GM12878 (cell line): ENCODE results near the gene MUC20. TPM values are rescaled to one million over a fixed set of nuclear protein-coding genes. Genes with fewer than 3 reads are reported as not detected.
"Not testable (repeated sequence)": the region's sequence is repeated elsewhere in the genome, so short reads cannot be mapped to it uniquely, and the experiment has no call there.

Source experiments
- ATAC-seq: fragments of 200-7000 bp; cut with Tn5 transposase; 3 replicates; pipeline ENCODE4 v1.9.1; 2020; ENCODE audit warnings: mild to moderate bottlenecking, moderate library complexity
- BruUV-seq: library from RNA; stranded (reverse); fragments of 400-500 nt; replicated peaks from 2 replicates; lab custom pipeline; 2021; lab: Mats Ljungman, UMichigan
- CTCF ChIA-PET: fragments of 300-600 bp; sonication (Branson Sonifier 250); formaldehyde crosslinking; extraction: SDS; loops from one replicate; lab custom pipeline; 2021; ENCODE audit warnings: inconsistent platforms; lab: Yijun Ruan, JAX
- POLR2A ChIA-PET: fragments of 350-600 bp; formaldehyde crosslinking; extraction: SDS; loops from one replicate; lab custom pipeline; 2021; ENCODE audit warnings: inconsistent platforms; lab: Charles Lee
- RAD21 ChIA-PET: fragments of 300-600 bp; sonication (Branson Sonifier 250); formaldehyde crosslinking; loops from one replicate; lab custom pipeline; 2023; ENCODE audit warnings: antibody characterized with exemption; ENCODE audit not compliant: unreplicated experiment; lab: Charles Lee
- SMC1A ChIA-PET: fragments of 300-600 bp; sonication (Branson Sonifier 250); formaldehyde crosslinking; loops from one replicate; lab custom pipeline; 2023; ENCODE audit not compliant: unreplicated experiment, uncharacterized antibody; lab: Charles Lee
- DNase-seq: peaks from one replicate; pipeline ENCODE4 v3.0.0-alpha.2; 2011; ENCODE audit warnings: low read depth, low spot score
- FAIRE-seq: peaks from 3 replicates; lab custom pipeline; 2011; peaks lifted over from hg19 to GRCh38; lab: Jason Lieb, UNC
- H2AFZ ChIP-seq: 2 replicates; pipeline ENCODE4 v1.6.0; 2011; ENCODE audit warnings: low read depth, low read length, control low read depth; ENCODE audit not compliant: control insufficient read depth
- H3K27ac ChIP-seq: 2 replicates; pipeline ENCODE4 v1.5.1; 2011; ENCODE audit warnings: control low read depth; ENCODE audit not compliant: control insufficient read depth, insufficient read depth
- H3K27me3 ChIP-seq, 2 experiments: replicated peaks in 1 of 2; 2 replicates each; pipeline versions ENCODE4 v1.6.0 to v1.6.1; 2011; ENCODE audit warnings: low read length in 1 of 2; ENCODE audit not compliant: control insufficient read depth in 2 of 2, insufficient read depth in 2 of 2
- H3K36me3 ChIP-seq, 2 experiments: 2 replicates each; pipeline ENCODE4 v1.5.1; 2011; ENCODE audit warnings: low read length in 1 of 2; ENCODE audit not compliant: control insufficient read depth in 2 of 2, insufficient read depth in 2 of 2
- H3K4me1 ChIP-seq: 2 replicates; pipeline ENCODE4 v1.6.1; 2011; ENCODE audit warnings: mild to moderate bottlenecking, low read length, moderate library complexity, mixed read lengths; ENCODE audit not compliant: control insufficient read depth, insufficient read depth
- H3K4me2 ChIP-seq: 2 replicates; pipeline ENCODE4 v1.6.0; 2011; ENCODE audit warnings: control low read depth; ENCODE audit not compliant: control insufficient read depth, insufficient read depth
- H3K4me3 ChIP-seq: fragments of 200-600 bp; sonication (generic); 2 replicates; pipeline ENCODE4 v1.5.1; 2016
- H3K79me2 ChIP-seq: 2 replicates; pipeline ENCODE4 v1.6.0; 2011; ENCODE audit warnings: low read length; ENCODE audit not compliant: control insufficient read depth, insufficient read depth
- H3K9ac ChIP-seq: 2 replicates; pipeline ENCODE4 v1.8.0; 2011; ENCODE audit warnings: low read length, control low read depth, mixed read lengths; ENCODE audit not compliant: control insufficient read depth, insufficient read depth
- H3K9me3 ChIP-seq: replicated peaks from 3 replicates; pipeline ENCODE4 v1.5.1; 2011; ENCODE audit warnings: mild to moderate bottlenecking, low read length; ENCODE audit not compliant: control insufficient read depth, insufficient read depth
- H4K20me1 ChIP-seq: 2 replicates; pipeline ENCODE4 v1.6.0; 2011; ENCODE audit not compliant: control insufficient read depth, insufficient read depth
- JUNB ChIP-seq: IDR thresholded peaks from 2 replicates; pipeline ENCODE4 v1.6.1; 2016; ENCODE audit warnings: antibody characterized with exemption, mild to moderate bottlenecking
- ZBTB40 ChIP-seq: fragments of 450-650 bp; IDR thresholded peaks from 2 replicates; pipeline ENCODE4 v1.6.1; 2016; ENCODE audit warnings: mild to moderate bottlenecking, moderate library complexity, borderline replicate concordance
- ZNF24 ChIP-seq: fragments of 450-650 bp; IDR thresholded peaks from 2 replicates; pipeline ENCODE4 v1.6.1; 2017; ENCODE audit warnings: antibody characterized with exemption, mild to moderate bottlenecking
- ZNF687 ChIP-seq: fragments of 450-650 bp; IDR thresholded peaks from 2 replicates; pipeline ENCODE4 v1.6.1; 2017; ENCODE audit warnings: mild to moderate bottlenecking, moderate library complexity
- WGBS: methylation state at CpG from one replicate; pipeline ENCODE4 v1.1.6; 2016; ENCODE audit warnings: low lambda C conversion rate; ENCODE audit not compliant: insufficient replicate concordance, insufficient coverage; ENCODE audit errors: missing lambda C conversion rate; 5-methylcytosine and 5-hydroxymethylcytosine counted together
- in situ Hi-C: fragments of 300-500 bp; cut with MboI; formaldehyde crosslinking; loops from 9 replicates; pipeline ENCODE4 v1.14.3; 2018; ENCODE audit warnings: mixed read lengths
- intact Hi-C: fragments of 100-400 bp; cut with micrococcal nuclease; formaldehyde crosslinking; loops from one replicate; pipeline ENCODE4 v1.14.2; 2022; ENCODE audit not compliant: unreplicated experiment
- polyA plus RNA-seq, 11 experiments: library from polyadenylated mRNA; depleted of rRNA in 4 of 11; unstranded in 6 of 11; stranded (reverse) in 5 of 11; fragments of >200 nt; fragmentation: Nextera tagmentation in 4 of 11; fragmentation: Illumina TruSeq in 1 of 11; extraction: Ambion mirVana in 4 of 11; extraction: Trizol in 1 of 11; gene quantifications; 1 replicate in 1 of 11; 2 replicates in 10 of 11; pipeline versions ENCODE4 v1.2.1 to v1.2.3, GENCODE V29; 2011 to 2016; ENCODE audit warnings: inconsistent platforms in 2 of 11, missing spikeins in 2 of 11, low read depth in 1 of 11
- total RNA-seq, 4 experiments: library from RNA; depleted of rRNA in 3 of 4; stranded (reverse); fragments of >200 nt in 3 of 4; fragmentation: Illumina TruSeq in 1 of 4; extraction: Trizol in 1 of 4; gene quantifications; 2 replicates each; pipeline versions ENCODE4 v1.2.1 to v1.2.3, GENCODE V29; 2013 to 2021

Gene MUC20
- total and polyA plus RNA-seq, 10 of the 15 experiments (the other 5 are each of a cell fraction or from before 2014, with no cell fraction given) = 0.04 to 0.46 (median 0.17) TPM; not detected in 3

- DNase-seq, BruUV-seq, RAD21 ChIA-PET, H3K27ac ChIP-seq, H3K4me3 ChIP-seq, H3K27me3 ChIP-seq, H3K9ac ChIP-seq, H3K4me2 ChIP-seq, H2AFZ ChIP-seq, H3K36me3 ChIP-seq, intact Hi-C loops, H3K4me1 ChIP-seq, POLR2A ChIA-PET, ATAC-seq, H3K9me3 ChIP-seq, SMC1A ChIA-PET, FAIRE-seq, H3K79me2 ChIP-seq, H4K20me1 ChIP-seq: not testable (repeated sequence)
- 52% methylated on average over 5 of the region's 5 CpGs for WGBS
- CTCF ChIA-PET = interaction anchor here (0.7 kb wide), 1 partner anchor 1533 kb away, joined by 3 read pairs; no protein-coding TSS in a partner anchor
- in situ Hi-C loops = loop anchor here (5.0 kb wide), 1 partner anchor 111 kb away; no protein-coding TSS in a partner anchor
These were observed 8.0 kb downstream of the MUC20 start for GRCh38 chr3:195728789-195729188.

- intact Hi-C loops (no loop called here), in situ Hi-C loops (loop anchor here (5.0 kb wide), 1 partner anchor 112 kb away; no protein-coding TSS in a partner anchor)
- Histone ChIP-seq H4K20me1 (no peaks in the 10 kb centered on the region), H3K4me3 (no peak overlapping the region), H3K9me3 (no peaks in the 10 kb centered on the region), H3K4me1 (no peaks in the 10 kb centered on the region), H3K27ac (no peak overlapping the region), H3K9ac (no peak overlapping the region), H2AFZ (no peak overlapping the region), H3K79me2 (no peaks in the 10 kb centered on the region), H3K36me3 (no peaks in the 10 kb centered on the region), H3K27me3 (no peaks in the 10 kb centered on the region), H3K4me2 (no peak overlapping the region)
- no peak for DNase-seq
- RAD21 ChIA-PET = no interaction called here
- SMC1A ChIA-PET = interaction anchor here (0.9 kb wide), 1 partner anchor 121 kb away, joined by 3 read pairs; no protein-coding TSS in a partner anchor
- no TSS peak for BruUV-seq
- ATAC-seq = no peak
- POLR2A ChIA-PET = interaction anchor here (0.6 kb wide), 2 partner anchors 12 to 868 kb away, joined by 3 to 5 read pairs; no protein-coding TSS in a partner anchor
- CTCF ChIA-PET = no interaction called here
- 51% methylated on average over 18 of the region's 18 CpGs for WGBS
- no peak for FAIRE-seq
- TF ChIP-seq JUNB = no peak
- no peak for TF ChIP-seq ZBTB40
- TF ChIP-seq ZNF687 = no peak
- TF ChIP-seq ZNF24 = no peak
These were observed 8.9 kb downstream of the MUC20 start for GRCh38 chr3:195729476-195730251.
